GM23248 (cell line): ENCODE data around the gene GPC3.

ENCODE experiments used
- EZH2 ChIP-seq: fragments of 200-600 bp; sonication (generic); IDR thresholded peaks from 2 replicates; pipeline ENCODE4 v1.6.1; 2018; ENCODE audit warnings: antibody characterized with exemption, mild to moderate bottlenecking; ENCODE audit not compliant: insufficient read depth, poor library complexity, severe bottlenecking
- EZH2phosphoT487 ChIP-seq: fragments of 200-600 bp; sonication (generic); IDR thresholded peaks from 2 replicates; pipeline ENCODE4 v1.6.1; 2018; ENCODE audit warnings: antibody characterized with exemption, moderate library complexity, mild to moderate bottlenecking, low read depth; ENCODE audit not compliant: insufficient read depth

- TF ChIP-seq EZH2: no peak
- no peak for TF ChIP-seq EZH2phosphoT487
Measured at GRCh38 chrX:133541021-133541420, 444.4 kb downstream of the GPC3 start.
